ENCODE results near the gene CRYM. TPM values are rescaled to one million over a fixed set of nuclear protein-coding genes. Genes with fewer than 3 reads are reported as not detected.
"Not testable (repeated sequence)": the region's sequence is repeated elsewhere in the genome, so short reads cannot be mapped to it uniquely, and the experiment has no call there.

CRYM gene
- total RNA-seq, 4 donors from 2014 or later: 1.2 to 1.4 TPM; not detected in 2

- TF ChIP-seq, protein P1, sequence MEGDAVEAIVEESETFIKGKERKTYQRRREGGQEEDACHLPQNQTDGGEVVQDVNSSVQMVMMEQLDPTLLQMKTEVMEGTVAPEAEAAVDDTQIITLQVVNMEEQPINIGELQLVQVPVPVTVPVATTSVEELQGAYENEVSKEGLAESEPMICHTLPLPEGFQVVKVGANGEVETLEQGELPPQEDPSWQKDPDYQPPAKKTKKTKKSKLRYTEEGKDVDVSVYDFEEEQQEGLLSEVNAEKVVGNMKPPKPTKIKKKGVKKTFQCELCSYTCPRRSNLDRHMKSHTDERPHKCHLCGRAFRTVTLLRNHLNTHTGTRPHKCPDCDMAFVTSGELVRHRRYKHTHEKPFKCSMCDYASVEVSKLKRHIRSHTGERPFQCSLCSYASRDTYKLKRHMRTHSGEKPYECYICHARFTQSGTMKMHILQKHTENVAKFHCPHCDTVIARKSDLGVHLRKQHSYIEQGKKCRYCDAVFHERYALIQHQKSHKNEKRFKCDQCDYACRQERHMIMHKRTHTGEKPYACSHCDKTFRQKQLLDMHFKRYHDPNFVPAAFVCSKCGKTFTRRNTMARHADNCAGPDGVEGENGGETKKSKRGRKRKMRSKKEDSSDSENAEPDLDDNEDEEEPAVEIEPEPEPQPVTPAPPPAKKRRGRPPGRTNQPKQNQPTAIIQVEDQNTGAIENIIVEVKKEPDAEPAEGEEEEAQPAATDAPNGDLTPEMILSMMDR (IDR thresholded peaks at IDR 0.05): no peak
- ATAC-seq (ENCODE audit: low FRiP score): no peak
Measured at GRCh38 chr16:21275529-21275928, 2.6 kb downstream of the CRYM start.

DNA sequence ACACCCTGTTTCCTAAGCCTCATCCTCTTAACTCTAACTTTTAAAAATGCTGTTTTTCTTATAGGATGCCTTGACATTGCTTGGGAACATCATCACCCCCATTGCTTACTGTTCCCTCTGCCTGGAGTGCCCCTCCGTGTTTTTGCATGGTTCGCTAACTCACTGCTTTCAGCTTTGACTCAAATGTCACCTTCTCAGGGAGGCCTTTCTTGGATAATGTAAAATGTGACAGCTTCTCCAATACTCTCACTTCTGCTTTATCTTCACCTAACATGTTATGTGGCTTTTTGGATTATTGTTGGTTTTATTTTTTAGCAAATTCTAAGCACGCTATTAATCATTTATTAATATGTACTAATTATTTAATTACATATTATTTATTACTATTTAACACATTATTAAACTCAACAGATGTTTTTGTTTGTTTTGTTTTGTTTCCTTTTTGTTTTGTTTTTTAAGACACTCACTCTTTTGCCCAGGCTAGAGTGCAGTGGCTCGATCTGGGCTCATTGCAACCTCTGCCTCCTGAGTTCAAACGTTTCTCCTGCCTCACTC lies 3.8 kb downstream of the CRYM start:
- DNase-seq (ENCODE audit: low spot score): no peak

More at GRCh38 chr16:21275529-21275928, 2.6 kb downstream of the CRYM start:
- no peak for DNase-seq (ENCODE audit: low spot score)

DNA sequence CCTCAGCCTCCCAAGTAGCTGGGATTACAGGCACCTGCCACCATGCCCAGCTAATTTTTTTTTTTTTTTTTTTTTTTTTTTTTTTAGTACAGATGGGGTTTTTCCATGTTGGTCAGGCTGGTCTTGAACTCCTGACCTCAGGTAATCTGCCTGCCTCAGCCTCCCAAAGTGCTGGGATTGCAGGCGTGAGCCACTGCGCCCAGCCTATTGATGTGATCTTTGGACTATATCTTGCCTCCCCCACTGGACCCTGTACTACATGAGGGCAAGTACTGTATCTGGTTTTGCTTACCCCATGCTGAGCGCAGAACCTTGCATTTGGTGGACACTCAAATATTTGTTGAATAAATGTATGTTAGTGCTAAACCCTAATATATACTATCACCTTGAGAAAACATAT lies 5.3 kb downstream of the CRYM start:
- DNase-seq (ENCODE audit: low spot score); ATAC-seq (ENCODE audit: low FRiP score): not testable (repeated sequence)

More for the DNA sequence above, 3.8 kb downstream of the CRYM start:
- ATAC-seq (ENCODE audit: low FRiP score): no peak
- TF ChIP-seq, protein P1 (IDR thresholded peaks at IDR 0.05): no peak

GRCh38 chr16:21272253-21272652 lies 5.8 kb downstream of the CRYM start:
- ATAC-seq (ENCODE audit: low FRiP score) (no peak), DNase-seq (ENCODE audit: low spot score) (no peak)
- TF ChIP-seq, protein P1 (IDR thresholded peaks at IDR 0.05): no peak

- no peak for ATAC-seq (ENCODE audit: low FRiP score)
- TF ChIP-seq, protein P1 (IDR thresholded peaks at IDR 0.05): no peak
- DNase-seq (ENCODE audit: low spot score): no peak
Measured at GRCh38 chr16:21268236-21268635, 9.9 kb downstream of the CRYM start.

DNA sequence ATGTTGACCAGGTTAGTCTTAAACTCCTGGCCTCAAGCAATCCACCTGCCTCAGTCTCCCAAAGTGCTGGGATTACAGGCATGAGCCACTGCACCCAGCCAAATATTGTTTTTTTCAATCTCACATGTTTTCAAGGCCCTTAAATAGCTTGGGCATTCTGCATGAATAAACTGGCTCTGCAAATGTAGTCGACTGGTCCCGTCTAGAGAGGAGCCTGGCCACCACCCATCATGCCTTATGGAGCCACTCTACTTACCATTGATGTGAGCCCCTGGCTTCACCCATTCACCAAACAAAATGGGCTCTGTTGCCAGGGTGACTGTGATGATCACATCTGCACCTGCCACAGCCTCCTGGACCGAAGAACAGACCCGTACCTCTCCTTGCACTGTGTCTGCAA lies 10.8 kb downstream of the CRYM start:
- DNase-seq (ENCODE audit: low spot score) (no peak), ATAC-seq (ENCODE audit: low FRiP score) (no peak)
- TF ChIP-seq, protein P1 (IDR thresholded peaks at IDR 0.05): no peak

- no peak for DNase-seq (ENCODE audit: low spot score)
- ATAC-seq (ENCODE audit: low FRiP score): no peak
- TF ChIP-seq, protein P1 (IDR thresholded peaks at IDR 0.05): no peak
Measured at GRCh38 chr16:21265104-21265837, 12.8 kb downstream of the CRYM start.

Data from omental fat pad (tissue), 4 donors.